Measurements from ENCODE around the gene TSGA10IP.

The TSGA10IP gene

GRCh38 chr11:65977621-65978390 lies 32.5 kb downstream of the TSGA10IP start:
- DNase-seq: no peak

- no peak for DNase-seq
Observed at GRCh38 chr11:65978391-65979238, 33.3 kb downstream of the TSGA10IP start.

GRCh38 chr11:65979261-65979759 lies 34.0 kb downstream of the TSGA10IP start:
- no peak for DNase-seq

- DNase-seq: no peak
Observed at GRCh38 chr11:65981101-65981740, 35.9 kb downstream of the TSGA10IP start.

GRCh38 chr11:65981972-65982823 lies 36.9 kb downstream of the TSGA10IP start:
- DNase-seq: no peak

GRCh38 chr11:65982824-65983588 lies 37.7 kb downstream of the TSGA10IP start:
- DNase-seq: no peak

- no peak for DNase-seq
Observed at GRCh38 chr11:65983589-65983987, 38.3 kb downstream of the TSGA10IP start.

- no peak for DNase-seq
Observed at GRCh38 chr11:65987336-65987735, 42.1 kb downstream of the TSGA10IP start.

GRCh38 chr11:65988791-65989592 lies 43.7 kb downstream of the TSGA10IP start:
- peak; percentile 97 for DNase-seq

- DNase-seq: no peak
Observed at GRCh38 chr11:65992056-65992455, 46.8 kb downstream of the TSGA10IP start.

GRCh38 chr11:65997286-65997685 lies 52.0 kb downstream of the TSGA10IP start:
- no peak for DNase-seq

GRCh38 chr11:66001942-66002647 lies 56.8 kb downstream of the TSGA10IP start, which contains the start of the genes BANF1 and EIF1AD:
Gene BANF1, plus strand, starts transcription at chr11:66002503. Its CDS starts 748 bp downstream, at chr11:66003251.
Gene EIF1AD, minus strand, starts transcription at chr11:66002157. Its CDS starts 1,768 bp downstream, at chr11:66000389.
- peak; percentile 94 for DNase-seq

GRCh38 chr11:66002648-66003225 lies 57.5 kb downstream of the TSGA10IP start:
- DNase-seq: no peak

- no peak for DNase-seq
Observed at GRCh38 chr11:66003291-66003690, 58.0 kb downstream of the TSGA10IP start.

- no peak for DNase-seq
Observed at GRCh38 chr11:66004186-66004585, 58.9 kb downstream of the TSGA10IP start.

- no peak for DNase-seq
Observed at GRCh38 chr11:66006134-66006890, 61.0 kb downstream of the TSGA10IP start.

- DNase-seq: no peak
Observed at GRCh38 chr11:66006891-66007176, 61.6 kb downstream of the TSGA10IP start.

GRCh38 chr11:66007201-66007634 lies 61.9 kb downstream of the TSGA10IP start:
- DNase-seq: no peak

GRCh38 chr11:66008095-66008467 lies 62.8 kb downstream of the TSGA10IP start:
- DNase-seq: no peak
